ENCODE measurements around the gene UBL7.

DNA sequence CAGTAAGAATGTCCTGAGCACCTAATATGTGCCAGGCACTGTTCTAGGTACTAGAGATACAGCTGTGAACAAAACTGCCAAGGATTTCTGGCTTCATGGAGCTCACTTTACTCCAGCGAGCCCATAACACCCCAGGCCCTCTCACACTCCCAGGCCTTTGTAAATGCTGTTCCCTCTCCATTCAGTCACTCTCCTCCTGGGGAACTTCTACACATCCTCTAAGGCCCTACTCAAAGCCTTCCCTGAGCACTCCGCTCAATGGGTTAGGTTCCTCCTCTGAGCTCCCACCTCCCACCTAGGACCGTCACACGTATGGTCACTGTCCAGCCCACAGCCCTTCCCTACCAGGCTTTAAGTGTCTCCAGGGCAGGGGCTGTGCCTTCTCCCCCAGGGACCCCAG lies 54.4 kb downstream of the UBL7 start:
- TF ChIP-seq, protein P1, sequence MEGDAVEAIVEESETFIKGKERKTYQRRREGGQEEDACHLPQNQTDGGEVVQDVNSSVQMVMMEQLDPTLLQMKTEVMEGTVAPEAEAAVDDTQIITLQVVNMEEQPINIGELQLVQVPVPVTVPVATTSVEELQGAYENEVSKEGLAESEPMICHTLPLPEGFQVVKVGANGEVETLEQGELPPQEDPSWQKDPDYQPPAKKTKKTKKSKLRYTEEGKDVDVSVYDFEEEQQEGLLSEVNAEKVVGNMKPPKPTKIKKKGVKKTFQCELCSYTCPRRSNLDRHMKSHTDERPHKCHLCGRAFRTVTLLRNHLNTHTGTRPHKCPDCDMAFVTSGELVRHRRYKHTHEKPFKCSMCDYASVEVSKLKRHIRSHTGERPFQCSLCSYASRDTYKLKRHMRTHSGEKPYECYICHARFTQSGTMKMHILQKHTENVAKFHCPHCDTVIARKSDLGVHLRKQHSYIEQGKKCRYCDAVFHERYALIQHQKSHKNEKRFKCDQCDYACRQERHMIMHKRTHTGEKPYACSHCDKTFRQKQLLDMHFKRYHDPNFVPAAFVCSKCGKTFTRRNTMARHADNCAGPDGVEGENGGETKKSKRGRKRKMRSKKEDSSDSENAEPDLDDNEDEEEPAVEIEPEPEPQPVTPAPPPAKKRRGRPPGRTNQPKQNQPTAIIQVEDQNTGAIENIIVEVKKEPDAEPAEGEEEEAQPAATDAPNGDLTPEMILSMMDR (IDR thresholded peaks at IDR 0.05; ENCODE audit: poor library complexity, severe bottlenecking) = no peak
- no peak for TF ChIP-seq RAD21 (conservative IDR thresholded peaks at IDR 0.05)

Measured in neural cell (in vitro differentiated cells).